K562 (cell line): ENCODE results near the gene DBF4B. TPM values are rescaled to one million over a fixed set of nuclear protein-coding genes. Genes with fewer than 3 reads are reported as not detected.

ENCODE experiments used
- ATAC-seq: fragments of 200-7000 bp; cut with Tn5 transposase; 3 replicates; pipeline ENCODE4 v1.9.1; 2020; ENCODE audit warnings: moderate library complexity
- BruUV-seq: library from RNA; stranded (reverse); fragments of 400-500 nt; replicated peaks from 2 replicates; lab custom pipeline; 2021; lab: Mats Ljungman, UMichigan
- CTCF ChIA-PET: fragments of 300-600 bp; formaldehyde crosslinking; extraction: SDS; loops from one replicate; lab custom pipeline; 2021; ENCODE audit warnings: low intra/inter-chr PET ratio; lab: Yijun Ruan, JAX
- POLR2A ChIA-PET: fragments of 300-600, 350-650 bp; sonication (Branson Sonifier 250); formaldehyde crosslinking; extraction: SDS; loops from one replicate; lab custom pipeline; 2021; ENCODE audit warnings: antibody characterized with exemption, inconsistent platforms; lab: Yijun Ruan, JAX
- DNase-seq, 4 experiments: peaks; one replicate each; pipeline versions ENCODE4 v3.0.0 to v3.0.0-alpha.2; 2011 to 2018; ENCODE audit warnings: low spot score in 3 of 4, mixed read lengths in 3 of 4; ENCODE audit errors: extremely low read depth in 1 of 4
- FAIRE-seq: peaks from 2 replicates; lab custom pipeline; 2011; peaks lifted over from hg19 to GRCh38; lab: Jason Lieb, UNC
- H2AFZ ChIP-seq: 2 replicates; pipeline ENCODE4 v1.6.0; 2011; ENCODE audit warnings: low read depth, low read length, control low read depth, inconsistent platforms
- H3K27ac ChIP-seq: fragments of 200-600 bp; 3 replicates; pipeline ENCODE4 v1.8.0; 2011; ENCODE audit warnings: low read depth, mild to moderate bottlenecking, control low read depth, inconsistent platforms, low read length, moderate library complexity, mixed read lengths; ENCODE audit errors: extremely low read depth
- H3K27me3 ChIP-seq, 2 experiments: fragments of 300-600 bp in 1 of 2; 2 replicates in 1 of 2; 3 replicates in 1 of 2; pipeline versions ENCODE4 v1.6.0 to v1.8.0; 2011; ENCODE audit warnings: inconsistent platforms in 2 of 2, low read length in 2 of 2, mild to moderate bottlenecking in 1 of 2, mixed read lengths in 1 of 2, moderate library complexity in 1 of 2; ENCODE audit not compliant: control insufficient read depth in 2 of 2, insufficient read depth in 2 of 2
- H3K36me3 ChIP-seq: fragments of 300-600 bp; 3 replicates; pipeline ENCODE4 v1.8.0; 2011; ENCODE audit warnings: mild to moderate bottlenecking, low read length, inconsistent platforms; ENCODE audit not compliant: control insufficient read depth, insufficient read depth
- H3K4me1 ChIP-seq, 2 experiments: fragments of 200-600 bp in 1 of 2; replicated peaks in 1 of 2; 2 replicates in 1 of 2; 3 replicates in 1 of 2; pipeline versions ENCODE4 v1.5.1 to v1.8.0; 2011; ENCODE audit warnings: inconsistent platforms in 2 of 2, low read length in 2 of 2, mild to moderate bottlenecking in 1 of 2, mixed read lengths in 1 of 2, moderate library complexity in 1 of 2; ENCODE audit not compliant: control insufficient read depth in 2 of 2, insufficient read depth in 2 of 2
- H3K4me2 ChIP-seq: 2 replicates; pipeline ENCODE4 v1.6.1; 2011; ENCODE audit warnings: low read length, control low read depth, inconsistent platforms, mixed read lengths; ENCODE audit not compliant: insufficient read depth
- H3K4me3 ChIP-seq: fragments of 200-600 bp; sonication (generic), shearing (Covaris generic); 2 replicates; pipeline ENCODE4 v1.5.1; 2016; ENCODE audit warnings: control low read depth, inconsistent platforms
- H3K79me2 ChIP-seq: fragments of 200-600 bp; 3 replicates; pipeline ENCODE4 v1.8.0; 2011; ENCODE audit warnings: low read length, inconsistent platforms; ENCODE audit not compliant: control insufficient read depth, insufficient read depth
- H3K9ac ChIP-seq, 2 experiments: 2 replicates each; pipeline versions ENCODE4 v1.6.0 to v1.6.1; 2011; ENCODE audit warnings: low read depth in 2 of 2, low read length in 2 of 2, control low read depth in 1 of 2, inconsistent platforms in 1 of 2, mild to moderate bottlenecking in 1 of 2, mixed read lengths in 1 of 2; ENCODE audit not compliant: insufficient read depth in 1 of 2
- H3K9me1 ChIP-seq: one replicate; pipeline ENCODE4 v1.6.0; 2011; ENCODE audit warnings: inconsistent platforms, mild to moderate bottlenecking, low read length, moderate library complexity; ENCODE audit not compliant: control insufficient read depth, insufficient read depth
- H3K9me3 ChIP-seq: replicated peaks from 2 replicates; pipeline ENCODE4 v1.5.1; 2011; ENCODE audit warnings: low read depth, low read length, inconsistent platforms; ENCODE audit not compliant: control insufficient read depth, insufficient read depth
- H4K20me1 ChIP-seq: replicated peaks from 2 replicates; pipeline ENCODE4 v1.6.1; 2011; ENCODE audit warnings: low read length, inconsistent platforms, mixed read lengths; ENCODE audit not compliant: control insufficient read depth, insufficient read depth
- CC2D1A ChIP-seq: fragments of 450-650 bp; IDR thresholded peaks from 2 replicates; pipeline ENCODE4 v1.6.1; 2017; ENCODE audit warnings: mild to moderate bottlenecking
- CHD4 ChIP-seq: fragments of 200-600 bp; sonication (generic); IDR thresholded peaks from 3 replicates; pipeline ENCODE4 v1.6.1; 2012; ENCODE audit warnings: low read depth, mild to moderate bottlenecking, mixed read lengths, low read length, inconsistent platforms; ENCODE audit not compliant: insufficient read depth, insufficient replicate concordance, poor library complexity, severe bottlenecking
- ESRRB ChIP-seq: fragments of 250-450 bp; sonication (Bioruptor Pico); IDR thresholded peaks from 2 replicates; pipeline ENCODE4 v1.5.0; 2020; ENCODE audit warnings: mild to moderate bottlenecking, moderate library complexity, borderline replicate concordance
- GTF2F1 ChIP-seq: IDR thresholded peaks from 2 replicates; pipeline ENCODE4 v1.6.1; 2011; ENCODE audit warnings: low read depth, low read length, improper control_type of control experiment
- KAT2B ChIP-seq: IDR thresholded peaks from one replicate; pipeline ENCODE4 v1.6.1; 2012; ENCODE audit warnings: low read depth, mild to moderate bottlenecking, control low read depth, inconsistent platforms, low read length, moderate library complexity
- NFIC ChIP-seq: fragments of 450-650 bp; IDR thresholded peaks from 2 replicates; pipeline ENCODE4 v1.6.1; 2017; ENCODE audit warnings: mild to moderate bottlenecking, inconsistent platforms
- PHTF2 ChIP-seq: fragments of 250-450 bp; sonication (Bioruptor Pico); IDR thresholded peaks from 2 replicates; pipeline ENCODE4 v1.5.0; 2021; ENCODE audit warnings: mild to moderate bottlenecking
- RBM15 ChIP-seq: fragments of 200-400 bp; formaldehyde crosslinking; IDR thresholded peaks from 2 replicates; pipeline ENCODE4 v1.6.1; 2018; ENCODE audit warnings: mild to moderate bottlenecking, low read length, moderate library complexity; ENCODE audit not compliant: insufficient read depth
- RBM25 ChIP-seq: fragments of 200-400 bp; formaldehyde crosslinking; IDR thresholded peaks from 2 replicates; pipeline ENCODE4 v1.6.1; 2018; ENCODE audit warnings: low read length, low read depth, moderate library complexity; ENCODE audit not compliant: severe bottlenecking
- RFX5 ChIP-seq: IDR thresholded peaks from 2 replicates; pipeline ENCODE4 v1.6.1; 2011; ENCODE audit warnings: low read depth, mild to moderate bottlenecking, improper control_type of control experiment, low read length
- SIX5 ChIP-seq, 2 experiments: IDR thresholded peaks; 2 replicates each; pipeline ENCODE4 v1.6.1; 2011; ENCODE audit warnings: low read length in 2 of 2, borderline replicate concordance in 1 of 2, low read depth in 1 of 2, mild to moderate bottlenecking in 1 of 2, moderate library complexity in 1 of 2; ENCODE audit not compliant: insufficient read depth in 1 of 2
- SMARCE1 ChIP-seq: fragments of 450-650 bp; IDR thresholded peaks from 2 replicates; pipeline ENCODE4 v1.7.1; 2016; ENCODE audit warnings: mild to moderate bottlenecking
- ZNF354B ChIP-seq: fragments of 250-450 bp; sonication (Bioruptor Pico); IDR thresholded peaks from 2 replicates; pipeline ENCODE4 v1.4.0; 2020
- ZNF384 ChIP-seq: IDR thresholded peaks from 2 replicates; pipeline ENCODE4 v1.6.1; 2012; ENCODE audit warnings: low read depth, low read length, improper control_type of control experiment
- ZNF449 ChIP-seq: fragments of 250-450 bp; sonication (Bioruptor Pico); IDR thresholded peaks from 2 replicates; pipeline ENCODE4 v1.8.0; 2022; ENCODE audit warnings: moderate library complexity, mild to moderate bottlenecking, inconsistent platforms
- ZSCAN32 ChIP-seq: fragments of 450-650 bp; formaldehyde crosslinking; IDR thresholded peaks from 2 replicates; pipeline ENCODE4 v1.4.0; 2020; ENCODE audit warnings: mild to moderate bottlenecking, moderate library complexity
- WGBS: fragments of 100-300 bp; shearing (Covaris generic); methylation state at CpG from one replicate; pipeline ENCODE4 v1.1.6; 2016; ENCODE audit warnings: low coverage, mixed read lengths; ENCODE audit not compliant: insufficient coverage; ENCODE audit errors: missing lambda C conversion rate; 5-methylcytosine and 5-hydroxymethylcytosine counted together
- in situ Hi-C: fragments of 300-500 bp; cut with MboI; formaldehyde crosslinking; loops from 4 replicates; pipeline ENCODE4 v1.15.0; 2018; ENCODE audit warnings: inconsistent platforms, mixed read lengths
- intact Hi-C: fragments of 100-400 bp; cut with micrococcal nuclease; formaldehyde crosslinking; loops from 2 replicates; pipeline ENCODE4 v1.14.2; 2022
- polyA plus RNA-seq, 8 experiments: library from polyadenylated mRNA; depleted of rRNA in 4 of 8; stranded (reverse) in 5 of 8; unstranded in 3 of 8; fragments of >200 nt; fragmentation: Nextera tagmentation in 2 of 8; fragmentation: Illumina TruSeq in 1 of 8; extraction: Ambion mirVana in 2 of 8; extraction: Trizol in 1 of 8; gene quantifications; 2 replicates each; pipeline versions ENCODE4 v1.2.1 to v1.2.3, GENCODE V29; 2011 to 2014; ENCODE audit warnings: inconsistent platforms in 1 of 8, missing spikeins in 1 of 8
- total RNA-seq, 7 experiments: library from RNA; depleted of rRNA in 6 of 7; stranded (reverse); fragments of >200 nt in 6 of 7; fragmentation: Illumina TruSeq in 2 of 7; extraction: Trizol in 2 of 7; gene quantifications; 2 replicates each; pipeline versions ENCODE4 v1.2.1 to v1.2.3, GENCODE V29; 2011 to 2021; ENCODE audit warnings: low replicate concordance in 1 of 7

DBF4B gene
- total and polyA plus RNA-seq, 9 of the 15 experiments (the other 6 are each of a cell fraction or from before 2014, with no cell fraction given), result 2.5 to 26.9 (median 14.6) TPM

- TF ChIP-seq ZNF449 (no peak), ZSCAN32 (CRISPR knock-in tag) (no peak), GTF2F1 (no peak)
These were observed 32.9 kb downstream of the DBF4B start (continued) for GRCh38 chr17:44741316-44741715.

- ATAC-seq (peak; percentile 27; the same call in 1 of the 3 replicates), DNase-seq (peak in 1 of 4 experiments; percentile 46), FAIRE-seq (no peak)
- Histone ChIP-seq H3K4me3 (no peak overlapping the region), H3K4me2 (no peak overlapping the region), H3K27ac (no peak overlapping the region), H2AFZ (no peak overlapping the region), H3K36me3 (peaks cover 64% of the 10 kb centered on the region; the same call in 2 of the 3 replicates), H3K4me1 (peaks cover 24 to 29% of the 10 kb centered on the region in 2 experiments), H4K20me1 (no peaks in the 10 kb centered on the region; the same call in 1 of the 2 replicates), H3K9me3 (no peaks in the 10 kb centered on the region), H3K27me3 (no peaks in the 10 kb centered on the region), H3K79me2 (no peaks in the 10 kb centered on the region), H3K9me1 (peaks cover 3% of the 10 kb centered on the region), H3K9ac (no peak overlapping the region)
- no TSS peak for BruUV-seq
- in situ Hi-C loops (no loop called here), intact Hi-C loops (no loop called here)
- ChIA-PET CTCF (no interaction called here), POLR2A (no interaction called here)
- WGBS, result 18% methylated on average over 1 of the region's 1 CpG
- TF ChIP-seq SMARCE1 (no peak), RBM25 (no peak), ZNF384 (no peak), RBM15 (no peak), RFX5 (no peak), NFIC (no peak), ESRRB (CRISPR knock-in tag) (no peak), PHTF2 (CRISPR knock-in tag) (no peak), KAT2B (no peak), CHD4 (no peak), ZNF354B (CRISPR knock-in tag) (no peak), CC2D1A (no peak), SIX5 (IDR thresholded peaks at IDR 0.05; ENCODE audit: borderline replicate concordance in 1 of 2, insufficient read depth in 1 of 2, low read depth in 1 of 2, low read length in 2 of 2) (no peak)
These were observed 36.8 kb downstream of the DBF4B start for GRCh38 chr17:44745301-44745700.
